Glutamatergic neuron (in vitro differentiated cells): Measurements from ENCODE around the gene DDX60. TPM values are rescaled to one million over a fixed set of nuclear protein-coding genes. Genes with fewer than 3 reads are reported as not detected.
A peak's percentile ranks its signal among the peaks of the same experiment; 100 is the strongest.

Experiments
- DNase-seq: peaks from one replicate; pipeline ENCODE4 v3.0.0; 2022
- H3K27ac Mint-ChIP-seq: one replicate; pipeline ENCODE4 v1.8.0; 2020; ENCODE audit warnings: mild to moderate bottlenecking, mixed read lengths, inconsistent platforms; ENCODE audit not compliant: unreplicated experiment
- H3K27me3 Mint-ChIP-seq: one replicate; pipeline ENCODE4 v1.8.0; 2020; ENCODE audit warnings: mild to moderate bottlenecking, moderate library complexity, mixed read lengths, inconsistent platforms; ENCODE audit not compliant: unreplicated experiment
- H3K36me3 Mint-ChIP-seq: one replicate; pipeline ENCODE4 v1.8.0; 2020; ENCODE audit warnings: mild to moderate bottlenecking, mixed read lengths, inconsistent platforms; ENCODE audit not compliant: unreplicated experiment
- H3K4me1 Mint-ChIP-seq: one replicate; pipeline ENCODE4 v1.8.0; 2020; ENCODE audit warnings: mild to moderate bottlenecking, low read depth, mixed read lengths, inconsistent platforms; ENCODE audit not compliant: unreplicated experiment
- H3K4me3 Mint-ChIP-seq: one replicate; pipeline ENCODE4 v1.8.0; 2020; ENCODE audit warnings: mild to moderate bottlenecking, mixed read lengths, inconsistent platforms; ENCODE audit not compliant: unreplicated experiment
- H3K9me3 Mint-ChIP-seq: one replicate; pipeline ENCODE4 v1.8.0; 2020; ENCODE audit warnings: mild to moderate bottlenecking, moderate library complexity, mixed read lengths, inconsistent platforms; ENCODE audit not compliant: unreplicated experiment
- total RNA-seq: library from RNA; stranded (reverse); fragmentation: NEBNext Ultra II Directional; extraction: Animal tissue kit (Norgen Biotek cat#: 25700); gene quantifications from one replicate; pipeline ENCODE4 v1.2.1, GENCODE V29; 2021; ENCODE audit not compliant: unreplicated experiment
- TF ChIP-seq, protein P1 (sequence below): fragments of 200-600 bp; sonication (generic); IDR thresholded peaks from one replicate; pipeline ENCODE4 v1.5.0; 2021; ENCODE audit not compliant: partially characterized antibody, unreplicated experiment

DDX60 gene
- total RNA-seq, 1 donor from 2014 or later, result not detected

DNA sequence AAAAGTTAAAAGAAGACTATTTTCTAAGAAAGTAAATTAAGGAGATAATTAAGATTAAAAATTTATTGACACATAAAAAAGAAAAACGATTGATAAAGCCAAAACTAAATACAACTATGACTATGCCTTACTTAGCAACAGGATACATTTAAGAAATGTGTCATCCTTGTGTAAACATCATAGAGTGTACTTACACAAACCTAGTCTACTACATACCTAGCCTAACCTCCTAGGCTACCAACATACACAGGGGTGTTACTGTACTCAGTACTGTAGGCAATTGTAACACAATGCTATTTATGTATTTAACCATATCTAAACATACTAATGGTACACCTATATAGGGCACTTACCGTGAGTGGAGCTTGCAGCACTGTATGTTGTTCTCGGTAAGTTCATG lies 117.9 kb downstream of the DDX60 start:
- H3K9me3 Mint-ChIP-seq, result peaks cover 2% of the 10 kb centered on the region
- DNase-seq, result no peak
- H3K27me3 Mint-ChIP-seq, result no peaks in the 10 kb centered on the region
- no peak overlapping the region for H3K4me3 Mint-ChIP-seq
- peaks cover 9% of the 10 kb centered on the region for H3K36me3 Mint-ChIP-seq
- H3K27ac Mint-ChIP-seq, result no peak overlapping the region
- no peaks in the 10 kb centered on the region for H3K4me1 Mint-ChIP-seq
- TF ChIP-seq, protein P1, sequence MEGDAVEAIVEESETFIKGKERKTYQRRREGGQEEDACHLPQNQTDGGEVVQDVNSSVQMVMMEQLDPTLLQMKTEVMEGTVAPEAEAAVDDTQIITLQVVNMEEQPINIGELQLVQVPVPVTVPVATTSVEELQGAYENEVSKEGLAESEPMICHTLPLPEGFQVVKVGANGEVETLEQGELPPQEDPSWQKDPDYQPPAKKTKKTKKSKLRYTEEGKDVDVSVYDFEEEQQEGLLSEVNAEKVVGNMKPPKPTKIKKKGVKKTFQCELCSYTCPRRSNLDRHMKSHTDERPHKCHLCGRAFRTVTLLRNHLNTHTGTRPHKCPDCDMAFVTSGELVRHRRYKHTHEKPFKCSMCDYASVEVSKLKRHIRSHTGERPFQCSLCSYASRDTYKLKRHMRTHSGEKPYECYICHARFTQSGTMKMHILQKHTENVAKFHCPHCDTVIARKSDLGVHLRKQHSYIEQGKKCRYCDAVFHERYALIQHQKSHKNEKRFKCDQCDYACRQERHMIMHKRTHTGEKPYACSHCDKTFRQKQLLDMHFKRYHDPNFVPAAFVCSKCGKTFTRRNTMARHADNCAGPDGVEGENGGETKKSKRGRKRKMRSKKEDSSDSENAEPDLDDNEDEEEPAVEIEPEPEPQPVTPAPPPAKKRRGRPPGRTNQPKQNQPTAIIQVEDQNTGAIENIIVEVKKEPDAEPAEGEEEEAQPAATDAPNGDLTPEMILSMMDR, result no peak

DNA sequence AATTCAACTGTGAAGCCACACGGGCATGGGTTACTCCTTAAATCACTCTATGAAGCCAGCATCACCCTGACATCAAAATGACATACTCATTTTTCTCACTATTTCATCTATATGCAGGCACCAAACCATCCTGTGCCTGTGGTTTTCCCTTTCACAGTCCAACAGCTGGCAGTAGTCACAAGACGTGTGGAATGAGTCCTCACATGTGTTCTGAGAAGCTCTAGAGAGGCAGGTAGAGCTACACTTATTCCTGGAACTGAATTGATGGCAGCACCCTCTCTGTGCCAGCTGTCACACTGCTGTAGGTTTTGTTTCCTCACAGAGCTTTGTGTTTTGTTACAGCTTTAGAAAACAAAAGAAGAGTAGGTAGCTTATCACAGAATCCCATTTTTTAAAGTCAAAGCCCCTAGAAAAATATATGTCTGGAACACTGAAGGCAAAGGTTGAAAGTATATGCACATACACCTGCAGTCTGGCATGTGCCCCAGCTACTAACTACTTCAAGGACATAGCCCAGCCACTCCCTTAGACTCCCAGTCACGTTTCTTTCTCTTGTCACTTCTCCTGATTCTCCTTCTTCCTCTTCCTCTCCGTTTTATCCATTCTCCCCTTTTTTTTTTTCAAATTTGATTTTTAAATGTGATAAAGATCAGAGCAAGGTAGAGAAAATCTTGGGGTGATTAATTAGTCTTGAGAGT lies 119.1 kb downstream of the DDX60 start:
- DNase-seq, result no peak
- Mint-ChIP-seq H3K27ac (no peak overlapping the region), H3K36me3 (peaks cover 7% of the 10 kb centered on the region), H3K9me3 (peaks cover 1% of the 10 kb centered on the region), H3K4me1 (no peaks in the 10 kb centered on the region), H3K4me3 (no peak overlapping the region), H3K27me3 (no peaks in the 10 kb centered on the region)
- TF ChIP-seq, protein P1, result no peak

GRCh38 chr4:168197926-168198325 lies 120.6 kb downstream of the DDX60 start:
- Mint-ChIP-seq H3K9me3 (peaks cover 2% of the 10 kb centered on the region), H3K4me3 (no peak overlapping the region), H3K36me3 (no peaks in the 10 kb centered on the region), H3K27me3 (no peaks in the 10 kb centered on the region), H3K4me1 (no peaks in the 10 kb centered on the region), H3K27ac (no peak overlapping the region)
- TF ChIP-seq, protein P1, result no peak
- no peak for DNase-seq

DNA sequence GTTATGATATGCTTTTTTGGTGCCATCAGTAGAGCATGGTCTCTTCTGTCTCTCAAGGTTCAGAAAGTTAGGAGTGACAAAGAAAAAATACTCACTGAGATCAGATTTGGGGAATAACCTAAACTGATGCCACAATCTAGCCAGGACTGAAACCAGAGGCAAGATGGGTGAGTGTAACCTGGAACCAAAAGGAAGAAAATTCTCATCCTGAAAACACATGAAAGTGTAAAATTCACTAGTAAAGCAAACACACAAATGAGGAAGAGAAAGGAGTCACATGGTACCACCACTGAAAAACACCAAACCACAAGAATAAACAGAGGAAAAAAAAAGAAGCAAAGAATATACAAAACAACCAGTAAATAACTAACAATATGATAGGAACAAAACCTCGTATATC lies 129.8 kb downstream of the DDX60 start:
- no peak for DNase-seq
- Mint-ChIP-seq H3K4me1 (peaks cover 2% of the 10 kb centered on the region), H3K4me3 (no peak overlapping the region), H3K36me3 (no peaks in the 10 kb centered on the region), H3K27ac (no peak overlapping the region), H3K9me3 (peaks cover 2% of the 10 kb centered on the region), H3K27me3 (no peaks in the 10 kb centered on the region)
- TF ChIP-seq, protein P1, result no peak

- Mint-ChIP-seq H3K27ac (no peak overlapping the region), H3K4me1 (peaks cover 2% of the 10 kb centered on the region), H3K9me3 (no peaks in the 10 kb centered on the region), H3K36me3 (no peaks in the 10 kb centered on the region), H3K27me3 (no peaks in the 10 kb centered on the region), H3K4me3 (no peak overlapping the region)
- TF ChIP-seq, protein P1, result peak; percentile 64
- no peak for DNase-seq
Observed at GRCh38 chr4:168183717-168184571, 134.6 kb downstream of the DDX60 start.
